ENCODE data around the gene BEAN1. TPM values are rescaled to one million over a fixed set of nuclear protein-coding genes. Genes with fewer than 3 reads are reported as not detected.

BEAN1 gene
- polyA plus RNA-seq, 3 donors = 0.12 to 0.81 TPM; not detected in 1

DNA sequence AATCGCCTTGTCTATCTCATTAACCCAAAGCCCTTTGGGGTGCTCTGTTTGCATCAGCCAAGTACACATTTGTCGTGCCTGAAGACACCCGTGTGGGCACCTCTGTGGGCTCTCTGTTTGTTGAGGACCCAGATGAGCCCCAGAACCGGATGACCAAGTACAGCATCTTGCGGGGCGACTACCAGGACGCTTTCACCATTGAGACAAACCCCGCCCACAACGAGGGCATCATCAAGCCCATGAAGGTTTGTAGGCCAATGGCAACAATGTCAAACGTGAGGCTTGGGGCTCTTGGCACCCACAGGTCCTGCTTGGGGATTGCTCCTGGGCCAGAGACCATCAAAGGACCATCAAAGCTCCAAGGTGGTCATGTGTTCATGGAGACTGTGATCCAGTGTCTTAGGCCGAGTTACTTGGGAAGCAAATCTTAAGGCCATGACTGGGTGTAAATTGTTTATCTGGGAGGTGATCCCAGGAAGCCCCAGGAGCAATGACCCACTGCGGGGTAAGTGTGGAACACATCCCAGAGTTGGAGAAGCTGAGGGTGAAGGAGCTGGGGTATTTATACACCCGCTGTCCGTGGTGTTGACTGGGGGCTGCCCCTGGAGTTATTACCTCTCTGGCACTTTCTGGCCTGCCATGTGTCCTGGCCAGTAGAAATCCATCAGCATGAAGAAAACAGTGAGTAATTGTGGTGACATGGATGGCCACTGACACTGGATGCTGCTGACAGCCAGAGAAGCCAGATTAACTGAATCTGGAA lies 36.6 kb upstream of the BEAN1 start:
- no peaks in the 10 kb centered on the region for H3K27me3 ChIP-seq (ENCODE audit: control insufficient read depth in 2 of 2, insufficient read depth in 2 of 2, low read length in 2 of 2)
- DNase-seq = no peak
- no peak overlapping the region for H3K27ac ChIP-seq (ENCODE audit: low read depth in 1 of 2, low read length in 2 of 2)
- H3K36me3 Mint-ChIP-seq = no peaks in the 10 kb centered on the region
- H3K9me3 ChIP-seq (replicated peaks in 1 of 2; ENCODE audit: control insufficient read depth in 1 of 2, insufficient read depth in 1 of 2, low read length in 2 of 2) = no peaks in the 10 kb centered on the region
- TF ChIP-seq, protein P1, sequence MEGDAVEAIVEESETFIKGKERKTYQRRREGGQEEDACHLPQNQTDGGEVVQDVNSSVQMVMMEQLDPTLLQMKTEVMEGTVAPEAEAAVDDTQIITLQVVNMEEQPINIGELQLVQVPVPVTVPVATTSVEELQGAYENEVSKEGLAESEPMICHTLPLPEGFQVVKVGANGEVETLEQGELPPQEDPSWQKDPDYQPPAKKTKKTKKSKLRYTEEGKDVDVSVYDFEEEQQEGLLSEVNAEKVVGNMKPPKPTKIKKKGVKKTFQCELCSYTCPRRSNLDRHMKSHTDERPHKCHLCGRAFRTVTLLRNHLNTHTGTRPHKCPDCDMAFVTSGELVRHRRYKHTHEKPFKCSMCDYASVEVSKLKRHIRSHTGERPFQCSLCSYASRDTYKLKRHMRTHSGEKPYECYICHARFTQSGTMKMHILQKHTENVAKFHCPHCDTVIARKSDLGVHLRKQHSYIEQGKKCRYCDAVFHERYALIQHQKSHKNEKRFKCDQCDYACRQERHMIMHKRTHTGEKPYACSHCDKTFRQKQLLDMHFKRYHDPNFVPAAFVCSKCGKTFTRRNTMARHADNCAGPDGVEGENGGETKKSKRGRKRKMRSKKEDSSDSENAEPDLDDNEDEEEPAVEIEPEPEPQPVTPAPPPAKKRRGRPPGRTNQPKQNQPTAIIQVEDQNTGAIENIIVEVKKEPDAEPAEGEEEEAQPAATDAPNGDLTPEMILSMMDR (IDR thresholded peaks at IDR 0.05) = no peak
- H3K4me1 ChIP-seq (ENCODE audit: control insufficient read depth in 1 of 2, insufficient read depth in 2 of 2, low read length in 2 of 2) = no peaks in the 10 kb centered on the region
- H3K4me1 Mint-ChIP-seq = no peaks in the 10 kb centered on the region
- H3K4me3 ChIP-seq (replicated peaks in 1 of 3; ENCODE audit: low read depth in 2 of 3, low read length in 3 of 3) = no peak overlapping the region
- H3K79me2 ChIP-seq (ENCODE audit: insufficient read depth, low read length) = no peaks in the 10 kb centered on the region
- no peak overlapping the region for H3K27ac Mint-ChIP-seq
- H4K20me1 ChIP-seq (ENCODE audit: insufficient read depth, low read length) = no peaks in the 10 kb centered on the region
- H3K9me3 Mint-ChIP-seq = peaks cover 0 to 2% (median 0%) of the 10 kb centered on the region in 7 donors
- no peak overlapping the region for H2AFZ ChIP-seq (ENCODE audit: insufficient read depth, low read depth, low read length, poor library complexity, severe bottlenecking)
- intact Hi-C loops (cut with micrococcal nuclease) = no loop called here
- H3K27me3 Mint-ChIP-seq (ENCODE audit: low read depth in 3 of 3) = peaks cover 0 to 5% (median 2%) of the 10 kb centered on the region in 3 donors
- H3K36me3 ChIP-seq (replicated peaks in 1 of 2; ENCODE audit: control insufficient read depth in 1 of 2, insufficient read depth in 2 of 2, low read length in 2 of 2) = no peaks in the 10 kb centered on the region
- no peak overlapping the region for H3K4me3 Mint-ChIP-seq
- no peak overlapping the region for H3K4me2 ChIP-seq (replicated peaks; ENCODE audit: extremely low read depth, low read length, poor library complexity, severe bottlenecking)
- H3K9ac ChIP-seq (ENCODE audit: insufficient read depth, low read length, poor library complexity, severe bottlenecking) = no peak overlapping the region
- 89% methylated on average over 13 of the region's 14 CpGs for WGBS (ENCODE audit: insufficient coverage)

DNA sequence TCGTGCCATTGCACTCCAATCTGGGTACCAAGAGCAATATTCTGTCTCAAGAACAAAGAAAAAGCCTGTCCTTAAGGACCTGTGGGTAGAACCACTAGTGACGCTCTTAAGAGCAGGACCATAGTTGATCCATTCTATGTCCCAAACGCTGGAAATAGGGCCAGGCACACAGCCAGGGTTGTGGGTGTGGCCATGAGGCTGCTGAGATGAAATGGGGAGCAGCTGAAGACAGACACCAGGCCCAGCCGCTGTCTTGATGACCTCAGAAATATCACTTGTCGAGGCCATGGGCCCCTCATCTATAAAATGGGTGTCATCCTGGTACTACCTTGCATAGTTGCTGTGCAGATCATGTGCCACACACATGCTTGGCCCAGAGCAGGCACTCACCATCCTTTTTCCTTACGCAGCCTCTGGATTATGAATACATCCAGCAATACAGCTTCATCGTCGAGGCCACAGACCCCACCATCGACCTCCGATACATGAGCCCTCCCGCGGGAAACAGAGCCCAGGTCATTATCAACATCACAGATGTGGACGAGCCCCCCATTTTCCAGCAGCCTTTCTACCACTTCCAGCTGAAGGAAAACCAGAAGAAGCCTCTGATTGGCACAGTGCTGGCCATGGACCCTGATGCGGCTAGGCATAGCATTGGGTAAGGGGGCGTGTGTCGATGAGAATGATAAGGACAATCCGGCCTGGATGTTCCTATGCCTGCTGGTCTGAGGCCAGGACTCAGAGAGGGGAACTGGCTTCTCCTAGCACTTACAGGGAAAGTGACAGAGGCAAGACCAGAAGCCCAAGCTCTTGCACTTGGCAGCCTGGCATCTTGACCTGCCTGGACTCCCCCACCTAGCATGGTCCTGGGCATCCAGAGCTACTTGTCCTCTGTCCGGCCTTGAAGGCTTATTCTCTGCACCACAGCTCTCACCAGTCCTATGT lies 35.1 kb upstream of the BEAN1 start:
- no peak overlapping the region for H2AFZ ChIP-seq (ENCODE audit: insufficient read depth, low read depth, low read length, poor library complexity, severe bottlenecking)
- no peaks in the 10 kb centered on the region for H3K36me3 ChIP-seq (replicated peaks in 1 of 2; ENCODE audit: control insufficient read depth in 1 of 2, insufficient read depth in 2 of 2, low read length in 2 of 2)
- no peaks in the 10 kb centered on the region for H4K20me1 ChIP-seq (ENCODE audit: insufficient read depth, low read length)
- intact Hi-C loops (cut with micrococcal nuclease) = no loop called here
- Mint-ChIP-seq H3K27me3 (ENCODE audit: low read depth in 3 of 3) (peaks cover 0 to 4% (median under 1%) of the 10 kb centered on the region in 3 donors), H3K9me3 (peaks cover 0 to 2% (median 0%) of the 10 kb centered on the region in 7 donors), H3K4me1 (no peaks in the 10 kb centered on the region), H3K4me3 (no peak overlapping the region), H3K36me3 (no peaks in the 10 kb centered on the region), H3K27ac (no peak overlapping the region)
- no peaks in the 10 kb centered on the region for H3K4me1 ChIP-seq (ENCODE audit: control insufficient read depth in 1 of 2, insufficient read depth in 2 of 2, low read length in 2 of 2)
- H3K9me3 ChIP-seq (replicated peaks in 1 of 2; ENCODE audit: control insufficient read depth in 1 of 2, insufficient read depth in 1 of 2, low read length in 2 of 2) = no peaks in the 10 kb centered on the region
- no peaks in the 10 kb centered on the region for H3K79me2 ChIP-seq (ENCODE audit: insufficient read depth, low read length)
- DNase-seq = no peak
- H3K27me3 ChIP-seq (ENCODE audit: control insufficient read depth in 2 of 2, insufficient read depth in 2 of 2, low read length in 2 of 2) = no peaks in the 10 kb centered on the region
- no peak overlapping the region for H3K4me3 ChIP-seq (replicated peaks in 1 of 3; ENCODE audit: low read depth in 2 of 3, low read length in 3 of 3)
- H3K4me2 ChIP-seq (replicated peaks; ENCODE audit: extremely low read depth, low read length, poor library complexity, severe bottlenecking) = no peak overlapping the region
- TF ChIP-seq, protein P1 (IDR thresholded peaks at IDR 0.05) = no peak
- 95% methylated on average over 17 of the region's 18 CpGs for WGBS (ENCODE audit: insufficient coverage)
- H3K9ac ChIP-seq (ENCODE audit: insufficient read depth, low read length, poor library complexity, severe bottlenecking) = no peak overlapping the region
- H3K27ac ChIP-seq (ENCODE audit: low read depth in 1 of 2, low read length in 2 of 2) = no peak overlapping the region
